Left ventricle myocardium inferior (tissue), 1 donor: ENCODE data around the gene SLC8A1. TPM values are rescaled to one million over a fixed set of nuclear protein-coding genes. Genes with fewer than 3 reads are reported as not detected.

ENCODE experiments used
- DNase-seq: peaks from one replicate; pipeline ENCODE4 v3.0.0-alpha.2; 2020
- H3K27ac ChIP-seq: fragments of 200-600 bp; replicated peaks from 2 replicates; pipeline ENCODE4 v1.8.0; 2021
- H3K27me3 ChIP-seq: fragments of 200-600 bp; 2 replicates; pipeline ENCODE4 v1.8.0; 2021; ENCODE audit warnings: low read depth
- H3K36me3 ChIP-seq: fragments of 200-600 bp; 2 replicates; pipeline ENCODE4 v1.8.0; 2021
- H3K4me1 ChIP-seq: fragments of 200-600 bp; 2 replicates; pipeline ENCODE4 v1.8.0; 2021
- H3K4me3 ChIP-seq: fragments of 200-600 bp; 2 replicates; pipeline ENCODE4 v1.8.0; 2021; ENCODE audit warnings: mild to moderate bottlenecking, moderate library complexity
- H3K9me3 ChIP-seq: fragments of 200-600 bp; replicated peaks from 2 replicates; pipeline ENCODE4 v1.8.0; 2021
- CTCF ChIP-seq: fragments of 200-600 bp; IDR thresholded peaks from 2 replicates; pipeline ENCODE4 v1.8.0; 2021; ENCODE audit warnings: antibody characterized with exemption, mild to moderate bottlenecking, borderline replicate concordance
- intact Hi-C: fragments of 100-400 bp; cut with micrococcal nuclease; formaldehyde crosslinking; loops from one replicate; pipeline ENCODE4 v1.11.0; 2022
- total RNA-seq: library from RNA; stranded (reverse); fragmentation: NEBNext Ultra II Directional; extraction: Animal tissue kit (Norgen Biotek cat#: 25700); gene quantifications from one replicate; pipeline ENCODE4 v1.2.1, GENCODE V29; 2021
- donor health status: DM: no; HTN: yes; CAD: no; lungs with severe emphysema.

The SLC8A1 gene
- total RNA-seq, 1 donor from 2014 or later: 990 TPM

- H3K27me3 ChIP-seq: no peaks in the 10 kb centered on the region
- DNase-seq: no peak
- H3K36me3 ChIP-seq: no peaks in the 10 kb centered on the region
- no peak for TF ChIP-seq CTCF
- H3K9me3 ChIP-seq: peaks cover 17% of the 10 kb centered on the region
- no peak overlapping the region for H3K4me3 ChIP-seq
- peak overlapping the region; percentile 13 for H3K27ac ChIP-seq
- intact Hi-C loops: no loop called here
- peaks cover 78% of the 10 kb centered on the region for H3K4me1 ChIP-seq
Measured at GRCh38 chr2:40317046-40317445, 134.8 kb downstream of the SLC8A1 start.

GRCh38 chr2:40316620-40317019 is 135.3 kb downstream of the SLC8A1 start:
- H3K4me1 ChIP-seq: peaks cover 77% of the 10 kb centered on the region
- no peak overlapping the region for H3K4me3 ChIP-seq
- no peaks in the 10 kb centered on the region for H3K36me3 ChIP-seq
- H3K27ac ChIP-seq: no peak overlapping the region
- H3K27me3 ChIP-seq: no peaks in the 10 kb centered on the region
- TF ChIP-seq CTCF: no peak
- H3K9me3 ChIP-seq: peaks cover 17% of the 10 kb centered on the region
- DNase-seq: no peak
- intact Hi-C loops: no loop called here

DNA sequence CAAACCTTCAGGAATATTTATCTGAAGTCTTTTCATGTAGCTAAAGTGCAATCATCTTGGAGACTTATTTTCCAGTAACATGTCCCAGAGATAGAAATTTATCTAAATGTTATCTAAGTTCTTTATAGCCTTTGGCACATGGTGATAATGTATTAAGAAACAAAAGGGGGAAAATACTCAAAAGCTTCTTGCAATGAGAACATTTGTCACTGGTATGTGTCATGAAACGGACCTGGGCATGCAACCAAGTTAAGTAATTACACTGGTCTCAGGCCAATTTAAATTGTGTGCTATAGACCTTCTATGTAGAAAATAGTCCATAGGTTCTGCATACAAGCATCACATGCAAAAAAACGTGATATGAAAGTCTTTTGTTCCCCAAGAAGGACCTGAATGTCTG is 136.2 kb downstream of the SLC8A1 start:
- Histone ChIP-seq H3K4me1 (peaks cover 73% of the 10 kb centered on the region), H3K4me3 (no peak overlapping the region), H3K36me3 (no peaks in the 10 kb centered on the region), H3K27ac (peak overlapping the region; percentile 28), H3K9me3 (peaks cover 17% of the 10 kb centered on the region), H3K27me3 (no peaks in the 10 kb centered on the region)
- no peak for TF ChIP-seq CTCF
- no peak for DNase-seq
- intact Hi-C loops: no loop called here

DNA sequence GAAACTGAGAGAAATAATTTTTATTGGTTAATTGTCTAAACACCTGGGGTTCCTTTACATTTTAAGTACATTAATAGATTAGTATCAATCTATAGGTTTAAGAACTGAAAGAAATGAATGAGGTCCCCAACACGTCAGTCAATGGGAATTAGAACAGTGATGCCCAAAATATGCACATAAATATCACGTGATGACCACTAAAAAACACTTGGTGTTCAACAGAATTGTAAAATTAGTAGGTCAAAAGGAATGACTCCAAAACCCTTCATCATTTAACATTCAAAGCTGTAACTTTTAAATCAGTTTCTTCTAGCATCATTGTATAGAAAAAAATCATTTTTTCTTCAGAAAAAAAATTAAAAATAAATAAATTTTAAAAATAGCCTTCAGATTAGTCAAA is 140.9 kb downstream of the SLC8A1 start:
- intact Hi-C loops: no loop called here
- Histone ChIP-seq H3K9me3 (peaks cover 17% of the 10 kb centered on the region), H3K36me3 (no peaks in the 10 kb centered on the region)

GRCh38 chr2:40310303-40310702 is 141.6 kb downstream of the SLC8A1 start:
- Histone ChIP-seq H3K27ac (no peak overlapping the region), H3K4me3 (no peak overlapping the region), H3K9me3 (peaks cover 16% of the 10 kb centered on the region), H3K4me1 (peaks cover 66% of the 10 kb centered on the region), H3K27me3 (no peaks in the 10 kb centered on the region), H3K36me3 (no peaks in the 10 kb centered on the region)
- TF ChIP-seq CTCF: no peak
- DNase-seq: no peak
- intact Hi-C loops: no loop called here

More for the DNA sequence above, 140.9 kb downstream of the SLC8A1 start:
- H3K27ac ChIP-seq: no peak overlapping the region
- no peaks in the 10 kb centered on the region for H3K27me3 ChIP-seq
- DNase-seq: no peak
- no peak overlapping the region for H3K4me3 ChIP-seq
- no peak for TF ChIP-seq CTCF
- peaks cover 65% of the 10 kb centered on the region for H3K4me1 ChIP-seq

- peak overlapping the region; percentile 35 for H3K27ac ChIP-seq
- H3K9me3 ChIP-seq: no peaks in the 10 kb centered on the region
- H3K27me3 ChIP-seq: no peaks in the 10 kb centered on the region
- H3K4me3 ChIP-seq: no peak overlapping the region
- H3K36me3 ChIP-seq: no peaks in the 10 kb centered on the region
- peak; percentile 26 for DNase-seq
- peaks cover 68% of the 10 kb centered on the region for H3K4me1 ChIP-seq
- intact Hi-C loops: no loop called here
- TF ChIP-seq CTCF: no peak
Measured at GRCh38 chr2:40304340-40304739, 147.6 kb downstream of the SLC8A1 start.
